ENCODE results near the gene SLC25A21.

DNA sequence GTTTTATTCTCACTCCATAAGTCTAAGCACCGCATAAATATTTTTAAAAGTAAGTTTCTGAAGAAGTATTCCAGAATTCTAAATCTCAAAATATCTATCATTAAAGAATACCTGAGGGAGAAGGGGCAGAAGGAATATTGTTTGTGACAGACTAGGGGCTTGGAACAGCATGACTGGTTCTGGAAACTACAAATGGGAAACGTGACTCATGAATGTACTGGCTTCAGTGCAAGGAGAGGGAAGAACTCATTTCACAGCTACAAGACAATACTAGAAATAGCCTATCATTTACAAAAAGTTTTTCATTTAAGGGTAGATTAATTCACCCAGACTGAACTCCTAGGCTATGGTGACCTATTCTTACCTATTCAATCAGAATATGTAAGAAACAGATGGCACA lies 121.3 kb downstream of the SLC25A21 start:
- TF ChIP-seq POLR2A (IDR thresholded peaks at IDR 0.05; ENCODE audit: low read depth, low read length) (no peak), POLR2AphosphoS5 (IDR thresholded peaks at IDR 0.05; ENCODE audit: low read depth, low read length) (no peak)
